GM12878 (cell line): ENCODE measurements around the gene TTLL1. TPM values are rescaled to one million over a fixed set of nuclear protein-coding genes. Genes with fewer than 3 reads are reported as not detected.
"Not testable (repeated sequence)": the region's sequence is repeated elsewhere in the genome, so short reads cannot be mapped to it uniquely, and the experiment has no call there.

ENCODE experiments used
- ATAC-seq: fragments of 200-7000 bp; cut with Tn5 transposase; 3 replicates; pipeline ENCODE4 v1.9.1; 2020; ENCODE audit warnings: mild to moderate bottlenecking, moderate library complexity
- BruUV-seq: library from RNA; stranded (reverse); fragments of 400-500 nt; replicated peaks from 2 replicates; lab custom pipeline; 2021; lab: Mats Ljungman, UMichigan
- CTCF ChIA-PET: fragments of 300-600 bp; sonication (Branson Sonifier 250); formaldehyde crosslinking; extraction: SDS; loops from one replicate; lab custom pipeline; 2021; ENCODE audit warnings: inconsistent platforms; lab: Yijun Ruan, JAX
- POLR2A ChIA-PET: fragments of 350-600 bp; formaldehyde crosslinking; extraction: SDS; loops from one replicate; lab custom pipeline; 2021; ENCODE audit warnings: inconsistent platforms; lab: Charles Lee
- RAD21 ChIA-PET: fragments of 300-600 bp; sonication (Branson Sonifier 250); formaldehyde crosslinking; loops from one replicate; lab custom pipeline; 2023; ENCODE audit warnings: antibody characterized with exemption; ENCODE audit not compliant: unreplicated experiment; lab: Charles Lee
- SMC1A ChIA-PET: fragments of 300-600 bp; sonication (Branson Sonifier 250); formaldehyde crosslinking; loops from one replicate; lab custom pipeline; 2023; ENCODE audit not compliant: unreplicated experiment, uncharacterized antibody; lab: Charles Lee
- DNase-seq: peaks from one replicate; pipeline ENCODE4 v3.0.0-alpha.2; 2011; ENCODE audit warnings: low read depth, low spot score
- FAIRE-seq: peaks from 3 replicates; lab custom pipeline; 2011; peaks lifted over from hg19 to GRCh38; lab: Jason Lieb, UNC
- H2AFZ ChIP-seq: 2 replicates; pipeline ENCODE4 v1.6.0; 2011; ENCODE audit warnings: low read depth, low read length, control low read depth; ENCODE audit not compliant: control insufficient read depth
- H3K27ac ChIP-seq: 2 replicates; pipeline ENCODE4 v1.5.1; 2011; ENCODE audit warnings: control low read depth; ENCODE audit not compliant: control insufficient read depth, insufficient read depth
- H3K27me3 ChIP-seq, 2 experiments: replicated peaks in 1 of 2; 2 replicates each; pipeline versions ENCODE4 v1.6.0 to v1.6.1; 2011; ENCODE audit warnings: low read length in 1 of 2; ENCODE audit not compliant: control insufficient read depth in 2 of 2, insufficient read depth in 2 of 2
- H3K36me3 ChIP-seq, 2 experiments: 2 replicates each; pipeline ENCODE4 v1.5.1; 2011; ENCODE audit warnings: low read length in 1 of 2; ENCODE audit not compliant: control insufficient read depth in 2 of 2, insufficient read depth in 2 of 2
- H3K4me1 ChIP-seq: 2 replicates; pipeline ENCODE4 v1.6.1; 2011; ENCODE audit warnings: mild to moderate bottlenecking, low read length, moderate library complexity, mixed read lengths; ENCODE audit not compliant: control insufficient read depth, insufficient read depth
- H3K4me2 ChIP-seq: 2 replicates; pipeline ENCODE4 v1.6.0; 2011; ENCODE audit warnings: control low read depth; ENCODE audit not compliant: control insufficient read depth, insufficient read depth
- H3K4me3 ChIP-seq: fragments of 200-600 bp; sonication (generic); 2 replicates; pipeline ENCODE4 v1.5.1; 2016
- H3K79me2 ChIP-seq: 2 replicates; pipeline ENCODE4 v1.6.0; 2011; ENCODE audit warnings: low read length; ENCODE audit not compliant: control insufficient read depth, insufficient read depth
- H3K9ac ChIP-seq: 2 replicates; pipeline ENCODE4 v1.8.0; 2011; ENCODE audit warnings: low read length, control low read depth, mixed read lengths; ENCODE audit not compliant: control insufficient read depth, insufficient read depth
- H3K9me3 ChIP-seq: replicated peaks from 3 replicates; pipeline ENCODE4 v1.5.1; 2011; ENCODE audit warnings: mild to moderate bottlenecking, low read length; ENCODE audit not compliant: control insufficient read depth, insufficient read depth
- H4K20me1 ChIP-seq: 2 replicates; pipeline ENCODE4 v1.6.0; 2011; ENCODE audit not compliant: control insufficient read depth, insufficient read depth
- BHLHE40 ChIP-seq, 2 experiments: fragments of 450-650 bp in 1 of 2; IDR thresholded peaks; 2 replicates each; pipeline ENCODE4 v1.6.1; 2011 to 2017; ENCODE audit warnings: low read depth in 2 of 2, borderline replicate concordance in 1 of 2, improper control_type of control experiment in 1 of 2, low read length in 1 of 2, mild to moderate bottlenecking in 1 of 2
- BRCA1 ChIP-seq: IDR thresholded peaks from 2 replicates; pipeline ENCODE4 v1.6.1; 2011; ENCODE audit warnings: low read depth, low read length, improper control_type of control experiment
- FOXM1 ChIP-seq: IDR thresholded peaks from 2 replicates; pipeline ENCODE4 v1.6.1; 2012; ENCODE audit warnings: low read depth, mild to moderate bottlenecking, inconsistent platforms, low read length, moderate library complexity
- IKZF2 ChIP-seq, 2 experiments: fragments of 450-650 bp; IDR thresholded peaks; 2 replicates each; pipeline ENCODE4 v1.6.1; 2017; ENCODE audit warnings: mild to moderate bottlenecking in 2 of 2, moderate library complexity in 2 of 2
- NR2C2 ChIP-seq: IDR thresholded peaks from 2 replicates; pipeline ENCODE4 v1.6.1; 2011; ENCODE audit warnings: borderline replicate concordance, low read depth; ENCODE audit not compliant: control insufficient read depth, insufficient read length
- SMC3 ChIP-seq: IDR thresholded peaks from 2 replicates; pipeline ENCODE4 v1.6.1; 2011; ENCODE audit warnings: low read length, improper control_type of control experiment, borderline replicate concordance
- SREBF1 ChIP-seq: IDR thresholded peaks from 2 replicates; pipeline ENCODE4 v1.6.1; 2012; ENCODE audit warnings: mild to moderate bottlenecking, low read length
- SUZ12 ChIP-seq: fragments of 200-600 bp; sonication (generic); IDR thresholded peaks from one replicate; pipeline ENCODE4 v1.6.1; 2018; ENCODE audit warnings: antibody characterized with exemption, mild to moderate bottlenecking; ENCODE audit not compliant: unreplicated experiment
- TBL1XR1 ChIP-seq: IDR thresholded peaks from 2 replicates; pipeline ENCODE4 v1.6.1; 2012; ENCODE audit warnings: low read depth, low read length, improper control_type of control experiment
- TCF7 ChIP-seq: IDR thresholded peaks from 2 replicates; pipeline ENCODE4 v1.6.1; 2014; ENCODE audit warnings: antibody characterized with exemption, borderline replicate concordance
- USF1 ChIP-seq: IDR thresholded peaks from 2 replicates; pipeline ENCODE4 v1.6.1; 2011; ENCODE audit warnings: borderline replicate concordance, low read depth, mild to moderate bottlenecking, moderate library complexity, mixed read lengths, low read length; ENCODE audit not compliant: insufficient read depth; ENCODE audit errors: extremely low read length
- ZSCAN29 ChIP-seq: fragments of 450-650 bp; IDR thresholded peaks from 2 replicates; pipeline ENCODE4 v1.6.1; 2017; ENCODE audit warnings: mild to moderate bottlenecking, moderate library complexity
- WGBS: methylation state at CpG from one replicate; pipeline ENCODE4 v1.1.6; 2016; ENCODE audit warnings: low lambda C conversion rate; ENCODE audit not compliant: insufficient replicate concordance, insufficient coverage; ENCODE audit errors: missing lambda C conversion rate; 5-methylcytosine and 5-hydroxymethylcytosine counted together
- in situ Hi-C: fragments of 300-500 bp; cut with MboI; formaldehyde crosslinking; loops from 9 replicates; pipeline ENCODE4 v1.14.3; 2018; ENCODE audit warnings: mixed read lengths
- intact Hi-C: fragments of 100-400 bp; cut with micrococcal nuclease; formaldehyde crosslinking; loops from one replicate; pipeline ENCODE4 v1.14.2; 2022; ENCODE audit not compliant: unreplicated experiment
- polyA plus RNA-seq, 11 experiments: library from polyadenylated mRNA; depleted of rRNA in 4 of 11; unstranded in 6 of 11; stranded (reverse) in 5 of 11; fragments of >200 nt; fragmentation: Nextera tagmentation in 4 of 11; fragmentation: Illumina TruSeq in 1 of 11; extraction: Ambion mirVana in 4 of 11; extraction: Trizol in 1 of 11; gene quantifications; 1 replicate in 1 of 11; 2 replicates in 10 of 11; pipeline versions ENCODE4 v1.2.1 to v1.2.3, GENCODE V29; 2011 to 2016; ENCODE audit warnings: inconsistent platforms in 2 of 11, missing spikeins in 2 of 11, low read depth in 1 of 11
- total RNA-seq, 4 experiments: library from RNA; depleted of rRNA in 3 of 4; stranded (reverse); fragments of >200 nt in 3 of 4; fragmentation: Illumina TruSeq in 1 of 4; extraction: Trizol in 1 of 4; gene quantifications; 2 replicates each; pipeline versions ENCODE4 v1.2.1 to v1.2.3, GENCODE V29; 2013 to 2021
- TF ChIP-seq, protein P1 (sequence below): fragments of 450-650 bp; formaldehyde crosslinking; IDR thresholded peaks from 2 replicates; pipeline ENCODE4 v1.4.0; 2022; ENCODE audit warnings: mild to moderate bottlenecking, moderate library complexity

TTLL1 gene
- total and polyA plus RNA-seq, 10 of the 15 experiments (the other 5 are each of a cell fraction or from before 2014, with no cell fraction given): 0.39 to 4.8 (median 3.2) TPM

GRCh38 chr22:43104056-43104625, 14.9 kb upstream of the TTLL1 start:
- ATAC-seq, H3K27me3 ChIP-seq, H3K36me3 ChIP-seq, H3K27ac ChIP-seq, H3K4me2 ChIP-seq, FAIRE-seq, H3K79me2 ChIP-seq, intact Hi-C loops, H2AFZ ChIP-seq, H3K4me3 ChIP-seq, H4K20me1 ChIP-seq, RAD21 ChIA-PET, H3K9ac ChIP-seq, SMC1A ChIA-PET, H3K4me1 ChIP-seq, BruUV-seq, in situ Hi-C loops, H3K9me3 ChIP-seq, DNase-seq: not testable (repeated sequence)
- peak in 1 of 2 experiments; percentile 46; a peak in 1 of 4 replicates for TF ChIP-seq BHLHE40 (IDR thresholded peaks at IDR 0.05; ENCODE audit: borderline replicate concordance in 1 of 2, low read depth in 2 of 2, low read length in 1 of 2)
- peak; percentile 46; the same call in 1 of the 2 replicates for TF ChIP-seq TCF7
- CTCF ChIA-PET: interaction anchor here (0.6 kb wide), 1 partner anchor 38 kb away, joined by 4 read pairs; no protein-coding TSS in a partner anchor
- 44% methylated on average over 15 of the region's 15 CpGs for whole genome bisulfite sequencing
- POLR2A ChIA-PET: interaction anchor here (0.6 kb wide), 1 partner anchor 30 kb away, joined by 3 read pairs; no protein-coding TSS in a partner anchor

- Histone ChIP-seq H3K9ac (no peak overlapping the region), H3K4me1 (no peaks in the 10 kb centered on the region; the same call in 1 of the 2 replicates), H3K4me3 (no peak overlapping the region), H2AFZ (no peak overlapping the region), H3K79me2 (no peaks in the 10 kb centered on the region), H3K4me2 (no peak overlapping the region), H4K20me1 (no peaks in the 10 kb centered on the region), H3K27me3 (no peaks in the 10 kb centered on the region), H3K27ac (no peak overlapping the region), H3K36me3 (no peaks in the 10 kb centered on the region), H3K9me3 (peaks cover 3% of the 10 kb centered on the region; the same call in 2 of the 3 replicates)
- RAD21 ChIA-PET: no interaction called here
- SMC1A ChIA-PET: no interaction called here
- DNase-seq (no peak), ATAC-seq (no peak), FAIRE-seq (no peak)
- WGBS: 59% methylated on average over 7 of the region's 7 CpGs
- in situ Hi-C loops: no loop called here
- intact Hi-C loops: no loop called here
- no TSS peak for BruUV-seq
- POLR2A ChIA-PET: no interaction called here
- CTCF ChIA-PET: no interaction called here
- TF ChIP-seq FOXM1: no peak
- no peak for TF ChIP-seq SREBF1
- TF ChIP-seq BRCA1: no peak
- TF ChIP-seq, protein P1, sequence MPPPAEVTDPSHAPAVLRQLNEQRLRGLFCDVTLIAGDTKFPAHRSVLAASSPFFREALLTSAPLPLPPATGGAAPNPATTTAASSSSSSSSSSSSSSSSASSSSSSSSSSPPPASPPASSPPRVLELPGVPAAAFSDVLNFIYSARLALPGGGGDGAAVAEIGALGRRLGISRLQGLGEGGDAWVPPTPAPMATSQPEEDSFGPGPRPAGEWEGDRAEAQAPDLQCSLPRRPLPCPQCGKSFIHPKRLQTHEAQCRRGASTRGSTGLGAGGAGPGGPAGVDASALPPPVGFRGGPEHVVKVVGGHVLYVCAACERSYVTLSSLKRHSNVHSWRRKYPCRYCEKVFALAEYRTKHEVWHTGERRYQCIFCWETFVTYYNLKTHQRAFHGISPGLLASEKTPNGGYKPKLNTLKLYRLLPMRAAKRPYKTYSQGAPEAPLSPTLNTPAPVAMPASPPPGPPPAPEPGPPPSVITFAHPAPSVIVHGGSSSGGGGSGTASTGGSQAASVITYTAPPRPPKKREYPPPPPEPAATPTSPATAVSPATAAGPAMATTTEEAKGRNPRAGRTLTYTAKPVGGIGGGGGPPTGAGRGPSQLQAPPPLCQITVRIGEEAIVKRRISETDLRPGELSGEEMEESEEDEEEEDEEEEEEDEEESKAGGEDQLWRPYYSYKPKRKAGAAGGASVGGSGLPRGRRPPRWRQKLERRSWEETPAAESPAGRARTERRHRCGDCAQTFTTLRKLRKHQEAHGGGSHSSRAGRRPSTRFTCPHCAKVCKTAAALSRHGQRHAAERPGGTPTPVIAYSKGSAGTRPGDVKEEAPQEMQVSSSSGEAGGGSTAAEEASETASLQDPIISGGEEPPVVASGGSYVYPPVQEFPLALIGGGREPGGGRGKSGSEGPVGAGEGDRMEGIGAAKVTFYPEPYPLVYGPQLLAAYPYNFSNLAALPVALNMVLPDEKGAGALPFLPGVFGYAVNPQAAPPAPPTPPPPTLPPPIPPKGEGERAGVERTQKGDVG (CRISPR knock-in tag): no peak
- TF ChIP-seq NR2C2: no peak
- no peak for TF ChIP-seq BHLHE40 (IDR thresholded peaks at IDR 0.05; ENCODE audit: borderline replicate concordance in 1 of 2, low read depth in 2 of 2, low read length in 1 of 2)
- no peak for TF ChIP-seq IKZF2 (IDR thresholded peaks at IDR 0.05)
- TF ChIP-seq TBL1XR1: no peak
- TF ChIP-seq SUZ12: no peak
- no peak for TF ChIP-seq USF1
- no peak for TF ChIP-seq SMC3
- TF ChIP-seq ZSCAN29: no peak
Observed at GRCh38 chr22:43101306-43101705, 12.1 kb upstream of the TTLL1 start.
